Adrenal gland (tissue), 5 donors: Measurements from ENCODE around the gene MDFI.

Source experiments
- POLR2A ChIP-seq, 2 donors: fragments of 450-650 bp; IDR thresholded peaks; one replicate each; pipeline ENCODE4 v1.6.1; 2017; ENCODE audit warnings: antibody characterized with exemption in 2 of 2, mild to moderate bottlenecking in 2 of 2, moderate library complexity in 1 of 2
- TF ChIP-seq, protein P1 (sequence below), 6 experiments: fragments of 450-650 bp in 4 of 6; fragments of 200-600 bp in 2 of 6; sonication (generic) in 1 of 6; IDR thresholded peaks; 1 replicate in 5 of 6; 2 replicates in 1 of 6; pipeline versions ENCODE4 v1.5.1 to v1.8.0; 2016 to 2021; ENCODE audit warnings: antibody characterized with exemption in 6 of 6, mild to moderate bottlenecking in 2 of 6, moderate library complexity in 1 of 6
- donor health status: DM: no; HTN: no; CAD: no.

DNA sequence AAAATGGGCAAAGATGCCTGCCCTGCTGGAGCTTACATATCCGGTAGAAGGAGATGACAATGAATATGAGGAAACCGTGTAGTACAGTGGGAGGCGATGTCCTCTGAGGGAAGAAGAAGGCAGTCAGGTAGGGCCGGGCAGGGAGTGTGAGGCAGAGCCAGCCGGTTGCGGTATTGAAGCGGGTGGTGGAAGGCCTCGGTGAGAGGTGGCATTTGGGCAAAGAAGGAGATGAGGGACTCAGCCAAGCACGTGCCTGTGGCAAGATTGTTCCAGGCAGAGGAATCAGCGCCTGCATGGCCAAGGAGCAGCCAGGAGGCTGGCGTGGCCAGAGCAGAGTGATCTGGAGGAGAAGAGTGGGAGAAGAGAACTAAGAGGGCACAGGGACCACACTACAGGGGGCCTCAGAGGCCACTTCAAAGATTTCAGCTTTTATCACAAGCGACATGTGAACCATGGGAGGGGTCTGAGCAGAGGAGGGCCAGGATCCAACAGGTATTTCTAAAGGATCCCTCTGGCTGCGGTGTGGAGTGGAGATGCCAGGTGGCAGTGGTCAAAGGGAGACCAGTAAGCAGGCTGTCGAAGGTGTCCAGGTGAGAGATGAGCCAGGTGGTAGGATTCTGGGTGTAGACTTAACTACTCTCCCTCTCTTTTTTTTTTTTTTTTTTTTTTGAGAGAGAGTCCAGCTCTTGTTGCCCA lies 13.8 kb downstream of the MDFI start:
- TF ChIP-seq, protein P1, sequence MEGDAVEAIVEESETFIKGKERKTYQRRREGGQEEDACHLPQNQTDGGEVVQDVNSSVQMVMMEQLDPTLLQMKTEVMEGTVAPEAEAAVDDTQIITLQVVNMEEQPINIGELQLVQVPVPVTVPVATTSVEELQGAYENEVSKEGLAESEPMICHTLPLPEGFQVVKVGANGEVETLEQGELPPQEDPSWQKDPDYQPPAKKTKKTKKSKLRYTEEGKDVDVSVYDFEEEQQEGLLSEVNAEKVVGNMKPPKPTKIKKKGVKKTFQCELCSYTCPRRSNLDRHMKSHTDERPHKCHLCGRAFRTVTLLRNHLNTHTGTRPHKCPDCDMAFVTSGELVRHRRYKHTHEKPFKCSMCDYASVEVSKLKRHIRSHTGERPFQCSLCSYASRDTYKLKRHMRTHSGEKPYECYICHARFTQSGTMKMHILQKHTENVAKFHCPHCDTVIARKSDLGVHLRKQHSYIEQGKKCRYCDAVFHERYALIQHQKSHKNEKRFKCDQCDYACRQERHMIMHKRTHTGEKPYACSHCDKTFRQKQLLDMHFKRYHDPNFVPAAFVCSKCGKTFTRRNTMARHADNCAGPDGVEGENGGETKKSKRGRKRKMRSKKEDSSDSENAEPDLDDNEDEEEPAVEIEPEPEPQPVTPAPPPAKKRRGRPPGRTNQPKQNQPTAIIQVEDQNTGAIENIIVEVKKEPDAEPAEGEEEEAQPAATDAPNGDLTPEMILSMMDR (IDR thresholded peaks at IDR 0.05), result no peak
- no peak for TF ChIP-seq POLR2A (IDR thresholded peaks at IDR 0.05)
